Measurements from ENCODE around the gene SAA4.
A peak's percentile ranks its signal among the peaks of the same experiment; 100 is the strongest.
"Not testable (repeated sequence)": the region's sequence is repeated elsewhere in the genome, so short reads cannot be mapped to it uniquely, and the experiment has no call there.

SAA4 gene

GRCh38 chr11:18246379-18247190 lies 10.0 kb upstream of the SAA4 start:
- not testable (repeated sequence) for DNase-seq

- no peak for DNase-seq
These were observed 8.8 kb upstream of the SAA4 start for GRCh38 chr11:18245396-18245795.

- DNase-seq, result peak in 4 of 6 experiments; percentile 14 to 56 (median 32)
These were observed 7.3 kb upstream of the SAA4 start for GRCh38 chr11:18243783-18244362.

- no peak for DNase-seq
These were observed 3.1 kb upstream of the SAA4 start for GRCh38 chr11:18239655-18240054.

GRCh38 chr11:18235394-18236334 lies 938 bp downstream of the SAA4 start:
- DNase-seq, result no peak

GRCh38 chr11:18233912-18234311 lies 2.7 kb downstream of the SAA4 start:
- DNase-seq, result no peak

- DNase-seq, result no peak
These were observed 5.7 kb downstream of the SAA4 start for GRCh38 chr11:18230859-18231258.

- DNase-seq, result no peak
These were observed 7.1 kb downstream of the SAA4 start for GRCh38 chr11:18229501-18229900.

- no peak for DNase-seq
These were observed 10.7 kb downstream of the SAA4 start for GRCh38 chr11:18225913-18226312.

- no peak for DNase-seq
These were observed 12.8 kb downstream of the SAA4 start for GRCh38 chr11:18223591-18224387.

GRCh38 chr11:18222814-18223421 lies 13.7 kb downstream of the SAA4 start:
- DNase-seq, result no peak

GRCh38 chr11:18221274-18221876 lies 15.2 kb downstream of the SAA4 start:
- no peak for DNase-seq

GRCh38 chr11:18209058-18209457 lies 27.5 kb downstream of the SAA4 start:
- DNase-seq, result no peak

- DNase-seq, result no peak
These were observed 31.8 kb downstream of the SAA4 start for GRCh38 chr11:18204771-18205170.

GRCh38 chr11:18204220-18204619 lies 32.4 kb downstream of the SAA4 start:
- no peak for DNase-seq

GRCh38 chr11:18203723-18204122 lies 32.9 kb downstream of the SAA4 start:
- DNase-seq, result no peak

GRCh38 chr11:18197738-18198137 lies 38.9 kb downstream of the SAA4 start:
- not testable (repeated sequence) for DNase-seq

- DNase-seq, result no peak
These were observed 40.1 kb downstream of the SAA4 start for GRCh38 chr11:18196532-18196931.

- no peak for DNase-seq
These were observed 43.6 kb downstream of the SAA4 start for GRCh38 chr11:18193010-18193409.

- no peak for DNase-seq
These were observed 45.2 kb downstream of the SAA4 start for GRCh38 chr11:18191376-18191775.

- DNase-seq, result not testable (repeated sequence)
These were observed 46.9 kb downstream of the SAA4 start for GRCh38 chr11:18189476-18190245.
